ENCODE data around the gene RBBP4.

DNA sequence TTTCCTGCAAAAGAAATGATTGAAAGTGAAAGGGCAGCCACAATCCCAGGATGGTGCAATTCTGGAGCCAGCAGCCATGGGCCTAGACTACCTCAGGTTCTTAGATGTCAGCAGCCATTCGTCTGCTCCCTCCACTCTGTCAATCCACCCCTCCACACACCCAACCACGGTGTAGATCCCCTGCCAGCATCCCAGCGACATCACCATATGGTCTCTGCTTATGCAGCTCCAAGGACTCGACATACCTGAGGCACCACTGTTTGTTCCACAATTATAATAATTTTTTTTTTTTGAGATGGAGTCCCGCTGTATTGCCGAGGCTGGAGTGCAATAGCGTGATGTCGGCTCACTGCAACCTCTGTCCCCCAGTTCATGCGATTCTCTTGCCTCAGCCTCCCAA, 45.0 kb downstream of the RBBP4 start:
- TF ChIP-seq CTCF (IDR thresholded peaks at IDR 0.05) (no peak), EZH2 (IDR thresholded peaks at IDR 0.05; ENCODE audit: borderline replicate concordance, insufficient read depth, low read depth, low read length, poor library complexity, severe bottlenecking) (no peak)

Data from B cell (primary cell).